Amniotic epithelial cell (primary cell): ENCODE data around the gene SEPTIN11.

Experiments
- DNase-seq: peaks from one replicate; pipeline ENCODE4 v3.0.0-alpha.2; 2010; ENCODE audit warnings: low read depth

The SEPTIN11 gene

DNA sequence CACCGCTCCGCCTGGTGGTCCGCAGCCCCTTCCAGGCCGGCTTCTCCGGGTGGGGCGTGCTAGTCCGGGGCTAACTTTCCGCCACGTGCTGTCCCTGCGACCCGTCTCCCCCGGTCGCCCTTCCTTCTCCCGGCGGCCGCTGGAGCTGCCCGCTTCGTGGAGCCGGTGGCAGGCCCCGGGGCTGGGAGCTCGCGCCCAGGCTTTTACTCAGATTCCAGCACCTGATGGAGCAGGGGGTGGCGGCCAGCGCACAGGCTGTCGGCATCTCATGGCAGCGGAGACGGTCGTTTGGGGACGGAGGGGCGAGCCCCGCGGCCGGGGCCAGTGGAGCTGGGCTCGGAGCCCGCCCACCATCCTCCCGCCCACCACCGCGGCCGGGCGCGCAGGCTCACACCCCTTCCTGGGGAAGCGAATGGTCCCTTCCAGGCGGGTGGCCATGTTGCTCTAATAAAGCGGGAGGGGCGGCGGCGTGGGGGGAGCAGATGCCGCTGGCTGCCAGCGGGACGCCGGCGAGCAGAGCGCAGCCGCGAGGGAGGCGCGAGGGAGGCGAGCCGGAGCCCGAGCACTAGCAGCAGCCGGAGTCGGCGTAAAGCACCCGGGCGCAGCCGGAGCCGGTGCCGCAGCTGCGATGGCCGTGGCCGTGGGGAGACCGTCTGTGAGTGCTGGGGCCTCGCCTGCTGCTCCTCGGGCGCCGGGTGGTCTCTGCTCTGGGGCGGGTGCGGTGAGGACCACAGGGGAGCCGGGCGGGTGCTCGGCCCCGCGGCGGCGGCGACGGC is at the start of gene SEPTIN11:
Gene SEPTIN11 (plus strand): TSS at position 477 of the 776 bp plus-strand sequence. CDS start 152 bp downstream, at position 629.
- peak; percentile 90 for DNase-seq

DNA sequence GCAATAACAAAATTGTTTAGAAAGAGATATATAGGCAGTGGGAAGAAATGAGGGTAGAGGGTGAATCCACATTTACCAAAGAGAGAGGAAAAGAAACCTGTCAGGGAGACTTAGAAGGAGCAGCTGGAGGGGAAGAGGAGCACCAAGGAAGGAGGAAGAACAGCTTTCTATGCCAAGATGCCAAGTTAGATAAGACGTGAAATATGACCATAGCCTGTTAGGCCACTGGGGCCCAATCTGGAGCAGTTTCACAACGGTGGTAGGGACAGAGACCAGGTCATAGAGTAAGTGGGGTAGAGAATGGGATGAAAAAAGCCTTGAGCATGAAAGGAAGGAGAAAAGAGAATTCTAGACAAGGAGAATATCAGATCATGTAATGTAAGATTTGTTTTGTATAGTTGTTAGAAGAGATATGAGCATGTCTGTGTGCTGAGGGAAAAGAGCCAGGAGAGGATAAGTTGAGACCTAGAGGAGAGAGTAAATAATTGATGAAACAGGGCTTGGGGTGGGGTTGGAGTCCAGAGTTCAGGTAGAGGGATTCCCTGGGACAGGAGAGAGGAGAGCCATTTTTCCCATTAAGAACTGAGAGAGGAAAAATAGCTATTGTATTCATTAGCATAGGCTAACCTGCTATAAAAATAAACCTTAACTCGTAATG is 47.2 kb upstream of the SEPTIN11 start:
- DNase-seq = no peak

DNA sequence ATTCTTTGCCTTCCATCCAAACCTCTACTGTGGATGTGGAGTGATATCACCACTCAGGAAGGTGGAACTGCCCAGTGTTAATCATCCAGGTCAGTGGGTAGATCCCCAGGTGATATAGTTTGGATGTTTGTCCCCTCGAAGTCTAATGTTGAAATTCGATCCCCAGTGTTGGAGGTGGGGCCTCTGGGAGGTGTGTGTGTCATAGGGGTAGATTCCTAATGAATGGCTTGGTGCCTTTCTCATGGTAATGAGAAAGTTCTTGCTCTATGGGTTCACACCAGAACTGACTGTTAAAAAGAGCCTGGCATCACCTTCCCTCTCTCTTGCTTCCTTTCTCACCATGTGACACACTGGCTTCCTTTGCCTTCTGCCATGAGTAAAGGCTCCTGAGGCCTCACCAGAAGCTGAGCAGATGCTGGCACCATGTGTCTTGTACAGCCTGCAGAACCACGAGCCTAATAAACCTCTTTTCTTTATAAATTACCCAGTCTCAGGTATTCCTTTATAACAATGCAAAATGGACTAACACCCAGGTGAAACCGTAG is 44.8 kb upstream of the SEPTIN11 start:
- DNase-seq = no peak

GRCh38 chr4:76905521-76905920 is 44.0 kb upstream of the SEPTIN11 start:
- peak; percentile 86 for DNase-seq

DNA sequence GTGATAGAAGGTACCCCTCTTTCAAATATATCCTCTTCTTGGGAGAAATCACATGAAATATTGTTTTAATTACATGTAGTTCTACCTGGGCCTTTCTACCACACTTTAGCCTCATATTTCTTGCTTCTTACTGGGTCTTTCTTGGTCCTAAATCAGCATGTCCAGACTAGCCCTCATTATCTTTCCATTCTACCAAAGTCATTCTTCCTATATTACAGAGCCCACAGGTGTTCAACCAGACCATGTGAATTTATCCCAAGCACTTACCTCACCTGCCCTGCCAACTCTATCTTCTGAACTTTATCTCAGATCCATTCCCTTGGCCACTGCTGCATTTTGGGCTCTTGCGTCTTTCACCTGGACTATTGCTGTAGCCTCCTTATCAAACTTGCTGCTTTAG is 39.8 kb upstream of the SEPTIN11 start:
- DNase-seq = no peak

GRCh38 chr4:76920715-76921114 is 28.8 kb upstream of the SEPTIN11 start:
- DNase-seq = no peak

DNA sequence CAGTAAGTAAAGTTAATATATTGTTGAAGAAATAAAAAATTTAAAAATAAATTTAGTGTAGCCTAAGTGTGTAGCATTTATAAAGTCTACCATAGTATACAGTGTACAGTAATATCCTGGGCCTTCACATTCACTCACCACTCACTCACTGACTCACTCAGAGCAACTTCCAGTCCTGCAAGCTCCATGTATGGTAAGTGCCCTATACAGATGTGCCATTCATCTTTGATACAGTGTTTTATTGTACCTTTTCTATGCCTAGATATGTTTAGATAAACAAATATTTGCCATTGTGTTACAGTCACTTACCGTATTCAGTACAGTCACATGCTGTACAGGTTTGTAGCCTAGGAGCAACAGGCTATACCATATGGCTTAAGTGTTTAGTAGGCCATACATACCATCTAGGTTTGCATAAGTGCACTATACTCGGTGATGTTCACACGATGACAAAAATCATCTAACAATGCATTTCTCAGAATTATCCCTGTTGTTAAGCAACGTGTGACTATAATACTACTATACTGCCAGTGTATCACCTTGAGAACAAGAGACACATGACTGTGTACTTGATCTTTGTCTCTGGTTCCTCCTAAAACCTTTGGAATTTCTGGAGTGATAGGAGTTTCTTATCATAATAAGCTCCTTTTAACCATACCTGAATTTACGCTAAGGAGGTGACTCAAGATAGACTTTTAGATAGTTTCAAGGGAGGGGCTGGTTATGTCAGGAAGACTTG is 25.8 kb upstream of the SEPTIN11 start:
- DNase-seq = no peak

GRCh38 chr4:76926841-76927240 is 22.7 kb upstream of the SEPTIN11 start:
- DNase-seq = no peak

DNA sequence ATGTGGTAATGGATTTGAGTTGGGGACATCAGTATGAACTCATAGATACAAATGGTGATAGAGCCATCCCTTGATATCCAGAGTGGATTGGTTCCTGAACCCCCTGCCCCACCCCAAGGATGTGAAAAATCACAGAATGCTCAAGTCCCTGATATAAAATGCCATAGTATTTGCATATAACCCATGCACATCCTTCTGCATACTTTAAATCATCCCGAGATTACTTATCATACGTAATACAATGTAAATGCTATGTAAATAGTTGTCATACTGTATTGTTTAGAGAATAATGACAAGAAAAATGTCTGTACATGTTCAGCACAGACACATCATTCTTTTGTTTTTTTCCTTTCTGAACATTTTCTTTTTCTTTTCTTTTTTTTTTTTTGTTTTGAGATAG is 18.9 kb upstream of the SEPTIN11 start:
- DNase-seq = no peak

- no peak for DNase-seq
These were observed 18.5 kb upstream of the SEPTIN11 start for GRCh38 chr4:76931087-76931486.

- no peak for DNase-seq
These were observed 17.8 kb upstream of the SEPTIN11 start for GRCh38 chr4:76931576-76932276.

GRCh38 chr4:76939184-76939583 is 10.4 kb upstream of the SEPTIN11 start:
- DNase-seq = no peak

DNA sequence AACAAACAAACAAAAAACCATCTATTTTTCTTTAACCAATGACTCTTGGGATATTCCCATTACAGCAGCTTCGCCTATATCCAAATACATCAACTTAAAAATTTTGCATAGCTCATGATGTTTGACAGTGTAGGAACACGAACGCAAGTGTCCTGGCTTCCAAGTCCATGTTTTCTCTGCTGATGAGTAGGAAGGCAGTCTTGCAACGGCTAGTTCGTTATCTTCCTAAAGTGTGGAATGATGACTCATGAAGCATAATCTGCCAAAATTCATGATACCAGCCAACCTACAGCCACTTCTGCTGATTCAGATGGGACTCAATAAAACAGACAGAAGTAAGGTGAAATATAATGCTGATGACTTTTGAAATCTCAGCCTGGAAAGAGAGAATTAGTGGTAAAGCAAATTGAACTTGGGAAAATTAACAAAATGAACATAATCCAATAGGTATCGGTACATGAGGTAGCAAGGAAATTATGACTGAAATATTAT is 6.4 kb upstream of the SEPTIN11 start:
- peak; percentile 86 for DNase-seq

- DNase-seq = no peak
These were observed 5.8 kb upstream of the SEPTIN11 start for GRCh38 chr4:76943790-76944189.

DNA sequence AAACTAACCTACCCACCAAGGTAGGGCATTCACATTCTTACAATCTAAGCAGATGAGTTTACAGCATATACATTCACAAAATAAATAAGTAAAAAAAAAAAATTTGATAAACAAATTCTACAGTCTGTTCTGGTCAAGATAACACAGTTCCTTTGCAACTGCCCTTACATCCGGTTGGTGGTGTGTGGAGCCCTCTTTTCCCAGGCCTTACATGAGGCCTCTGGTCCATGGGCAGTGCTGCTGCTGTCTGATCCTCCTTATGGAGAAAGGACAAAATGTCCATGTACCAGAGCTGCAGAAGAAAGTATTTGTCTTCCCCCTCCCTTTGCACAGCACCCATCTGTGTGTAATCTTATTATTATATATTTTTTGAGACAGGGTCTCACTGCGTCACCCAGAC is 2.2 kb upstream of the SEPTIN11 start:
- peak; percentile 54 for DNase-seq

GRCh38 chr4:76948443-76949275 is 893 bp upstream of the SEPTIN11 start:
- DNase-seq = peak; percentile 70

DNA sequence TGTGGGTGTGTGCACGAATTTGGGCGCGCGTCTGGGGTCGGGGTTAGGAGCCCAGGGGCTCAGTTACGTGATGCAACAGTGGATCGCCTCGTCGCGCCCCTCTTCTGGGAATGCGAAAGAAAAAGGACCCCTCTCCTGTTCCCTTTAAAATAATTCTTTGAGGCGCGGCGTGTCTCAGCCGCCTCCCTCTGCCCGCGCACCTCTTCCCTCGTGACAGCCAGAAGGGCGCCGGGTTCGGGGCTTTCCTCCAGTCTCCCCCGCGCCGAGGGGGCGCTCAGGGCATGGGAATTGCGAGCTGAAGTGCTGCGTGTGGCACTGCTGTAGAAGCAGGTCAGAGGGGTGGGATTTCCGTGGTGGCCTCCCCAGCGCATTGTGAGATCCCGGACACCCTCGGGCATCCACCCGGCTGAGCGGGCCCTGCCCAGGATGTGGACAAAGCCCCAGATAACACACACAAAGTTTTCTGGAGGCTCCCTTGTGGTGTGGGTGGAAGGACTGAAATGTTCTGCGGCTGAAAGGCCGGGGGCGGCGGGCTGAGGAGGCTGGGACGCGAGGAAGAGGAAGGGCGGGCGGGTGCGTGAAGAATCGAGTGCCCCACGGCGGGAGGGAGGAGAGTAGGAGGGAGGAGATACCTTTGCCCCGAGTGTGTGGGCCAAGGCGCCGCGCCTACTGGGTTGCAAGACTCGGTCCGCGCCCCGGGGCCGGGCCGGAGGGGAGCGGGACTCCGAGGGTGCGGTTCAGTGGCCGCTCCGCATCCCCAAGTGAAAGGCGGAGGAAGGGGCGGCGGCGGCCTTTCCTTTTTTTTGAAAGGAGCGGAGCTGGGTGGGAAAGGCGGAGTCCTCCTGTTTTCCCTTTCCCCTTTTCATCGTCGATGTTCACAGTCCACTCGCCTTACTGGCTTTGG is 752 bp downstream of the SEPTIN11 start:
- peak; percentile 44 for DNase-seq

DNA sequence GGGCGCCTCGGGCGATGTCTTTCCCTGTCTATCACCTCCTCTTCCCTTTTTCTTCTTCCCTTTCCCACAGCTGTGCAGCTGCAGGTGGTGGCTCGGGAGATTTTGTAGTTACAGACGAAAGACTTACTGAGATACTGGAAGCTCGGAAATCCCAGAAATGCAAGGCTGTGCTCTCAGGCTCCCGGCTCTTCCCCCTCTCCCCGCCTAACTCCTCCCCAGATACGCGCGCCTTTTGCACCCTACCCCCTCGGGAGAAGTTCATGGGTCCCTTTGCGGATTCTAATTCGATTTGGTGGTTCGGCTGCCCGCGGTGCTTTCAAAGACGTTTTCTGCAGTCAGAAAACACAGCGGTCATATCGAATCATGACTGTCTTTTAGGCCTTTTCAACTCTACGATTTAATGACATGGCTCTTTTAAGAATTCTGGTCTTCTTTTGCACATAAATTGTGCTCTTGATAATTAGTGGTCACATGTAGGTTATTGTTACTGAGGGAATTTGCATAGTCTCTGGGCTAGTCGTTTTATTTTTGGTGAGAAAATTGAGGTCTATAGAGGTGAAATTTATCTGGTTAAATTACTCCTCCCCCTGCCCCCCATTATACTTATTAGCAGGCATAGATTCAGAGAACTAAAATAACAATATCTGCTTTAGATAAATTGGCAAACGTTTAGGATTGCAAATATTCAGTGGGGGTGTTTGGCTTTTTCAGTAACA is 1.6 kb downstream of the SEPTIN11 start:
- peak; percentile 42 for DNase-seq

DNA sequence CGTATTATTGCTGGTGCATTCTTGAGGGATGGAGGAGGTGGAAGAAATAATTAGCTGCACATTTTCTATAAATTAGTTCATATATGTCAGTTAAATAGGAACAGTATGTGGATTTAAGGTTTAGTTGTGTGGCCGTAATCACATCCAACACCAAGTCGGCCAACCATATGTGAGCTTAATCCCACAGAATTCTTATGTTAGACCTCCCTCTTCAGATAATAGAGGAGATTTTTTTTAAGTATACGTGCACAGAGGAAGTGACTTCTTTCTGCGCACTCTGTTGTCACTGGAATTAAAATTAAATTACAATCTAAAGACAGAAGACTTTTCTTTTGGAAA is 2.1 kb downstream of the SEPTIN11 start:
- no peak for DNase-seq
